ENCODE measurements around the gene MYO15A.

MYO15A gene

DNA sequence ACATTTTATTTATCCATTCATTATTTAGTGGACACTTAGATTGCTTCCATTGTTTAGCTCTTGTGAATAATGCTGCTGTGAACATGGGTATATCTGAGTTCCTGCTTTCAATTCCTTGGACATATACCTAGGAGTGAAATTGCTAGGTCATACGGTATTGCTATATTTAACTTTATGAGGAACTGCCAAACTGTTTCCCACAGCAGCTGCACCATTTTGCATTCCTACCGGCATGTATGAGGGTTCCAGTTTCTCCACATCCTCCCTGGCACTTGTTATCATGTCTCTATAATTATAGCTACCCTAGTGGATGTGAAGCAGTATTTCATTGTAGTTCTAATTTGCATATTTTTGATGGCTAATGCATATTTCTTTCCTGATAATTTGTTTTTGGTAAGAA, 44.5 kb upstream of the MYO15A start:
- Histone ChIP-seq H3K27ac (ENCODE audit: extremely low read depth, low read depth, low read length) (no peak overlapping the region), H3K4me1 (ENCODE audit: control insufficient read depth, insufficient read depth, low read length) (no peaks in the 10 kb centered on the region), H3K36me3 (ENCODE audit: control insufficient read depth in 2 of 2, insufficient read depth in 1 of 2, low read length in 2 of 2) (peaks cover 29 to 73% of the 10 kb centered on the region in 2 experiments), H3K4me3 (ENCODE audit: low read depth, low read length) (no peak overlapping the region), H3K9me3 (ENCODE audit: control insufficient read depth, insufficient read depth, low read depth, low read length) (no peaks in the 10 kb centered on the region)
- POLR2A ChIA-PET, result no interaction called here
- TF ChIP-seq, protein P1, sequence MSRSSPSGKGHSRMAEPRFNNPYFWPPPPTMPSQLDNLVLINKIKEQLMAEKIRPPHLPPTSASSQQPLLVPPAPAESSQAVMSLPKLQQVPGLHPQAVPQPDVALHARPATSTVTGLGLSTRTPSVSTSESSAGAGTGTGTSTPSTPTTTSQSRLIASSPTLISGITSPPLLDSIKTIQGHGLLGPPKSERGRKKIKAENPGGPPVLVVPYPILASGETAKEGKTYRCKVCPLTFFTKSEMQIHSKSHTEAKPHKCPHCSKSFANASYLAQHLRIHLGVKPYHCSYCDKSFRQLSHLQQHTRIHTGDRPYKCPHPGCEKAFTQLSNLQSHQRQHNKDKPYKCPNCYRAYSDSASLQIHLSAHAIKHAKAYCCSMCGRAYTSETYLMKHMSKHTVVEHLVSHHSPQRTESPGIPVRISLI (tag by site-specific recombination; IDR thresholded peaks at IDR 0.05), result no peak
- no peak for TF ChIP-seq TCF7L2 (IDR thresholded peaks at IDR 0.05; ENCODE audit: borderline replicate concordance, low read depth, low read length)
- TF ChIP-seq, protein P2, sequence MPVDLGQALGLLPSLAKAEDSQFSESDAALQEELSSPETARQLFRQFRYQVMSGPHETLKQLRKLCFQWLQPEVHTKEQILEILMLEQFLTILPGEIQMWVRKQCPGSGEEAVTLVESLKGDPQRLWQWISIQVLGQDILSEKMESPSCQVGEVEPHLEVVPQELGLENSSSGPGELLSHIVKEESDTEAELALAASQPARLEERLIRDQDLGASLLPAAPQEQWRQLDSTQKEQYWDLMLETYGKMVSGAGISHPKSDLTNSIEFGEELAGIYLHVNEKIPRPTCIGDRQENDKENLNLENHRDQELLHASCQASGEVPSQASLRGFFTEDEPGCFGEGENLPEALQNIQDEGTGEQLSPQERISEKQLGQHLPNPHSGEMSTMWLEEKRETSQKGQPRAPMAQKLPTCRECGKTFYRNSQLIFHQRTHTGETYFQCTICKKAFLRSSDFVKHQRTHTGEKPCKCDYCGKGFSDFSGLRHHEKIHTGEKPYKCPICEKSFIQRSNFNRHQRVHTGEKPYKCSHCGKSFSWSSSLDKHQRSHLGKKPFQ (tag by site-specific recombination; IDR thresholded peaks at IDR 0.05), result no peak
- no peak for TF ChIP-seq ZNF174 (tag by site-specific recombination; IDR thresholded peaks at IDR 0.05)
- no peak for TF ChIP-seq ZBTB8A (tag by site-specific recombination; IDR thresholded peaks at IDR 0.05)
- TF ChIP-seq ZNF521 (tag by site-specific recombination; IDR thresholded peaks at IDR 0.05), result no peak
- TF ChIP-seq, protein P3, sequence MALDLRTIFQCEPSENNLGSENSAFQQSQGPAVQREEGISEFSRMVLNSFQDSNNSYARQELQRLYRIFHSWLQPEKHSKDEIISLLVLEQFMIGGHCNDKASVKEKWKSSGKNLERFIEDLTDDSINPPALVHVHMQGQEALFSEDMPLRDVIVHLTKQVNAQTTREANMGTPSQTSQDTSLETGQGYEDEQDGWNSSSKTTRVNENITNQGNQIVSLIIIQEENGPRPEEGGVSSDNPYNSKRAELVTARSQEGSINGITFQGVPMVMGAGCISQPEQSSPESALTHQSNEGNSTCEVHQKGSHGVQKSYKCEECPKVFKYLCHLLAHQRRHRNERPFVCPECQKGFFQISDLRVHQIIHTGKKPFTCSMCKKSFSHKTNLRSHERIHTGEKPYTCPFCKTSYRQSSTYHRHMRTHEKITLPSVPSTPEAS (tag by site-specific recombination; IDR thresholded peaks at IDR 0.05), result no peak
- TF ChIP-seq ZNF677 (tag by site-specific recombination; IDR thresholded peaks at IDR 0.05), result no peak
- no peak for TF ChIP-seq ZNF658 (tag by site-specific recombination; IDR thresholded peaks at IDR 0.05)
- TF ChIP-seq ZNF24 (tag by site-specific recombination; IDR thresholded peaks at IDR 0.05), result no peak
- TF ChIP-seq, protein P4, sequence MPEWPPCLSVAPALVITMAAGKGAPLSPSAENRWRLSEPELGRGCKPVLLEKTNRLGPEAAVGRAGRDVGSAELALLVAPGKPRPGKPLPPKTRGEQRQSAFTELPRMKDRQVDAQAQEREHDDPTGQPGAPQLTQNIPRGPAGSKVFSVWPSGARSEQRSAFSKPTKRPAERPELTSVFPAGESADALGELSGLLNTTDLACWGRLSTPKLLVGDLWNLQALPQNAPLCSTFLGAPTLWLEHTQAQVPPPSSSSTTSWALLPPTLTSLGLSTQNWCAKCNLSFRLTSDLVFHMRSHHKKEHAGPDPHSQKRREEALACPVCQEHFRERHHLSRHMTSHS (tag by site-specific recombination; IDR thresholded peaks at IDR 0.05), result no peak
- TF ChIP-seq ZNF223 (tag by site-specific recombination; IDR thresholded peaks at IDR 0.05), result no peak
- TF ChIP-seq, protein P5, sequence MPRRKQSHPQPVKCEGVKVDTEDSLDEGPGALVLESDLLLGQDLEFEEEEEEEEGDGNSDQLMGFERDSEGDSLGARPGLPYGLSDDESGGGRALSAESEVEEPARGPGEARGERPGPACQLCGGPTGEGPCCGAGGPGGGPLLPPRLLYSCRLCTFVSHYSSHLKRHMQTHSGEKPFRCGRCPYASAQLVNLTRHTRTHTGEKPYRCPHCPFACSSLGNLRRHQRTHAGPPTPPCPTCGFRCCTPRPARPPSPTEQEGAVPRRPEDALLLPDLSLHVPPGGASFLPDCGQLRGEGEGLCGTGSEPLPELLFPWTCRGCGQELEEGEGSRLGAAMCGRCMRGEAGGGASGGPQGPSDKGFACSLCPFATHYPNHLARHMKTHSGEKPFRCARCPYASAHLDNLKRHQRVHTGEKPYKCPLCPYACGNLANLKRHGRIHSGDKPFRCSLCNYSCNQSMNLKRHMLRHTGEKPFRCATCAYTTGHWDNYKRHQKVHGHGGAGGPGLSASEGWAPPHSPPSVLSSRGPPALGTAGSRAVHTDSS (tag by site-specific recombination; IDR thresholded peaks at IDR 0.05), result no peak
- no peak for TF ChIP-seq ZNF157 (tag by site-specific recombination; IDR thresholded peaks at IDR 0.05)
- CTCF ChIA-PET, result no interaction called here

DNA sequence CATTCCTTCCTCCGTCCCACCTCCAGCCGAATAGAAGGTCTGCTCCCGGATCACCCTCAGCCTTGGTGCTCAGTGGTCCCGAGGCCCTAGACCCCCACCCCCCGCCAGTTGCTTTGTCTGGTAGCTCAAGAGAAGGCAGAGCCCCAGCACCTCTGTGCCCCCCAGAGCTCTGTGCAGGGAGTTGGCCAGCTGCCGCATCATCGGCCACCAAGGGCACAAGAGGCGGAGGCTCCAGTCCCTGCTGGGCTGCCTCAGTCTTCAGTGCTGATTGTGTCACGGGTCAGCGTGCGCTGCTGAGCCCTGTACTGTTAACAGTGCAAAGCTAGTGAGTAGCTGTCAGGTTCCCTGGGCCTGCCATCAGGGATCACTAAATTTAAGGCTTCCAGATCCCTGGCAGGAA, 43.0 kb upstream of the MYO15A start:
- Histone ChIP-seq H3K4me1 (ENCODE audit: control insufficient read depth, insufficient read depth, low read length) (no peaks in the 10 kb centered on the region), H3K4me3 (ENCODE audit: low read depth, low read length) (no peak overlapping the region), H3K9me3 (ENCODE audit: control insufficient read depth, insufficient read depth, low read depth, low read length) (no peaks in the 10 kb centered on the region), H3K36me3 (ENCODE audit: control insufficient read depth in 2 of 2, insufficient read depth in 1 of 2, low read length in 2 of 2) (peaks cover 21 to 65% of the 10 kb centered on the region in 2 experiments), H3K27ac (ENCODE audit: extremely low read depth, low read depth, low read length) (no peak overlapping the region)
- TF ChIP-seq OSR2 (tag by site-specific recombination; IDR thresholded peaks at IDR 0.05), result no peak
- no peak for TF ChIP-seq ZNF2 (tag by site-specific recombination; IDR thresholded peaks at IDR 0.05)
- TF ChIP-seq ZNF274 (IDR thresholded peaks at IDR 0.05; ENCODE audit: low read length), result no peak
- no peak for TF ChIP-seq ZNF274 (tag by site-specific recombination; IDR thresholded peaks at IDR 0.05; ENCODE audit: borderline replicate concordance)
- TF ChIP-seq ZNF670 (tag by site-specific recombination; IDR thresholded peaks at IDR 0.05; ENCODE audit: low read depth), result no peak
- TF ChIP-seq ZNF10 (tag by site-specific recombination; IDR thresholded peaks at IDR 0.05), result no peak
- TF ChIP-seq, protein P6, sequence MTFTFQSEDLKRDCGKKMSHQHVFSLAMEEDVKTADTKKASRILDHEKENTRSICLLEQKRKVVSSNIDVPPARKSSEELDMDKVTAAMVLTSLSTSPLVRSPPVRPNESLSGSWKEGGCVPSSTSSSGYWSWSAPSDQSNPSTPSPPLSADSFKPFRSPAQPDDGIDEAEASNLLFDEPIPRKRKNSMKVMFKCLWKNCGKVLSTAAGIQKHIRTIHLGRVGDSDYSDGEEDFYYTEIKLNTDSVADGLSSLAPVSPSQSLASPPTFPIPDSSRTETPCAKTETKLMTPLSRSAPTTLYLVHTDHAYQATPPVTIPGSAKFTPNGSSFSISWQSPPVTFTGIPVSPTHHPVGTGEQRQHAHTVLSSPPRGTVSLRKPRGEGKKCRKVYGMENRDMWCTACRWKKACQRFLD (tag by site-specific recombination; IDR thresholded peaks at IDR 0.05), result no peak
- TF ChIP-seq ZNF146 (tag by site-specific recombination; IDR thresholded peaks at IDR 0.05), result no peak
- TF ChIP-seq, protein P7, sequence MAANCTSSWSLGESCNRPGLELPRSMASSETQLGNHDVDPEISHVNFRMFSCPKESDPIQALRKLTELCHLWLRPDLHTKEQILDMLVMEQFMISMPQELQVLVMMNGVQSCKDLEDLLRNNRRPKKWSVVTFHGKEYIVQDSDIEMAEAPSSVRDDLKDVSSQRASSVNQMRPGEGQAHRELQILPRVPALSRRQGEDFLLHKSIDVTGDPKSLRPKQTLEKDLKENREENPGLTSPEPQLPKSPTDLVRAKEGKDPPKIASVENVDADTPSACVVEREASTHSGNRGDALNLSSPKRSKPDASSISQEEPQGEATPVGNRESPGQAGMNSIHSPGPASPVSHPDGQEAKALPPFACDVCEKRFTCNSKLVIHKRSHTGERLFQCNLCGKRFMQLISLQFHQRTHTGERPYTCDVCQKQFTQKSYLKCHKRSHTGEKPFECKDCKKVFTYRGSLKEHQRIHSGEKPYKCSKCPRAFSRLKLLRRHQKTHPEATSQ (tag by site-specific recombination; IDR thresholded peaks at IDR 0.05), result no peak
- TF ChIP-seq ZNF747 (tag by site-specific recombination; IDR thresholded peaks at IDR 0.05), result no peak
- TF ChIP-seq, protein P8, sequence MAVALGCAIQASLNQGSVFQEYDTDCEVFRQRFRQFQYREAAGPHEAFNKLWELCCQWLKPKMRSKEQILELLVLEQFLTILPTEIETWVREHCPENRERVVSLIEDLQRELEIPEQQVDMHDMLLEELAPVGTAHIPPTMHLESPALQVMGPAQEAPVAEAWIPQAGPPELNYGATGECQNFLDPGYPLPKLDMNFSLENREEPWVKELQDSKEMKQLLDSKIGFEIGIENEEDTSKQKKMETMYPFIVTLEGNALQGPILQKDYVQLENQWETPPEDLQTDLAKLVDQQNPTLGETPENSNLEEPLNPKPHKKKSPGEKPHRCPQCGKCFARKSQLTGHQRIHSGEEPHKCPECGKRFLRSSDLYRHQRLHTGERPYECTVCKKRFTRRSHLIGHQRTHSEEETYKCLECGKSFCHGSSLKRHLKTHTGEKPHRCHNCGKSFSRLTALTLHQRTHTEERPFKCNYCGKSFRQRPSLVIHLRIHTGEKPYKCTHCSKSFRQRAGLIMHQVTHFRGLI (tag by site-specific recombination; IDR thresholded peaks at IDR 0.05), result no peak
- TF ChIP-seq ZNF600 (tag by site-specific recombination; IDR thresholded peaks at IDR 0.05), result no peak
- ChIA-PET POLR2A (interaction anchor here (0.6 kb wide), 2 partner anchors 288 to 819 kb away, joined by 3 read pairs; no protein-coding TSS in a partner anchor), CTCF (interaction anchor here (0.6 to 0.7 kb wide), 2 partner anchors 24 to 252 kb away, joined by 3 read pairs; no protein-coding TSS in a partner anchor)

All from HEK293 (cell line).